NB4 (cell line): ENCODE results near the gene SMG1.
"Not testable (repeated sequence)": the region's sequence is repeated elsewhere in the genome, so short reads cannot be mapped to it uniquely, and the experiment has no call there.

Experiments
- CTCF ChIP-seq: IDR thresholded peaks from one replicate; pipeline ENCODE4 v1.5.1; 2012; ENCODE audit warnings: low read depth, low read length
- MYC ChIP-seq: IDR thresholded peaks from 2 replicates; pipeline ENCODE4 v1.6.1; 2011; ENCODE audit warnings: low read depth, low read length

- not testable (repeated sequence) for TF ChIP-seq CTCF, MYC
Observed at GRCh38 chr16:18776334-18776733, 149.9 kb downstream of the SMG1 start.
